Endothelial cell of umbilical vein (primary cell): ENCODE measurements around the gene RABGAP1.

Experiments
- CTCF ChIP-seq, 2 donors: IDR thresholded peaks; 1 replicate in 1 of 2; 2 replicates in 1 of 2; pipeline ENCODE4 v1.5.1; 2011; ENCODE audit warnings: low read length in 2 of 2, mild to moderate bottlenecking in 2 of 2, moderate library complexity in 2 of 2, control low read depth in 1 of 2, inconsistent platforms in 1 of 2, low read depth in 1 of 2; ENCODE audit not compliant: insufficient read depth in 1 of 2; ENCODE audit errors: extremely low read depth in 1 of 2
- EZH2 ChIP-seq: IDR thresholded peaks from 2 replicates; pipeline ENCODE4 v1.6.1; 2012; ENCODE audit warnings: borderline replicate concordance, low read depth, mild to moderate bottlenecking, moderate library complexity, low read length, inconsistent platforms; ENCODE audit not compliant: severe bottlenecking
- FOS ChIP-seq: IDR thresholded peaks from 2 replicates; pipeline ENCODE4 v1.6.1; 2011; ENCODE audit warnings: mild to moderate bottlenecking, low read length, moderate library complexity, borderline replicate concordance; ENCODE audit not compliant: insufficient read depth
- GATA2 ChIP-seq: IDR thresholded peaks from 2 replicates; pipeline ENCODE4 v1.7.0; 2011; ENCODE audit warnings: low read depth, mild to moderate bottlenecking, moderate library complexity, mixed read lengths, low read length; ENCODE audit not compliant: insufficient read length, insufficient read depth
- JUN ChIP-seq: IDR thresholded peaks from 2 replicates; pipeline ENCODE4 v1.6.1; 2011; ENCODE audit warnings: borderline replicate concordance, low read depth; ENCODE audit not compliant: insufficient read length, insufficient read depth
- MYC ChIP-seq: IDR thresholded peaks from one replicate; pipeline ENCODE4 v1.6.1; 2011; ENCODE audit warnings: mild to moderate bottlenecking, low read depth, low read length
- POLR2A ChIP-seq: IDR thresholded peaks from 2 replicates; pipeline ENCODE4 v1.6.1; 2012; ENCODE audit warnings: low read depth, mild to moderate bottlenecking, control low read depth, low read length
- POLR2AphosphoS5 ChIP-seq: IDR thresholded peaks from 2 replicates; pipeline ENCODE4 v1.6.1; 2012; ENCODE audit warnings: low read depth, mild to moderate bottlenecking, control low read depth, low read length, moderate library complexity; ENCODE audit not compliant: insufficient read depth
- TF ChIP-seq, protein P1 (sequence below): IDR thresholded peaks from 2 replicates; pipeline ENCODE4 v1.6.1; 2011; ENCODE audit not compliant: insufficient read depth, insufficient read length

DNA sequence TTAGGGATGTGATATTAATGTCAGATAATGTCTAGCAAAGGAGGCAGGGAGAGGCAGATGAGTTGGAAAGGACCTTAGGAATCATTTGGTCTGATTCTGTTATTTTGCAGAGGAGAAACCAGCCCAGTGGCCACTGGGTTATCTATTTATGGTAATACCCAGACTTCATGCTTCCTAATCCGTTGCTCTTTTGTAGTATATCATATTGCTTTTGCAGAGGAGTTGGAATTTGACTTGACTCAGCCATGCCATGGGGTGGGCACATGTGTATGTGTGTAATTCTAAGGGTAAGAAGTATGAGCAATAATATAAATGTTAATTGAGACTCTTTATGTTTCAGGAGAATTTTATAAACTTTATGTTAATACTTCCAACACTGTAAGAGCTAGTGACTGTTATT lies 100.0 kb downstream of the RABGAP1 start:
- TF ChIP-seq CTCF (IDR thresholded peaks at IDR 0.05; ENCODE audit: extremely low read depth in 1 of 2, insufficient read depth in 1 of 2, low read depth in 1 of 2, low read length in 2 of 2): no peak
- TF ChIP-seq POLR2AphosphoS5: no peak
- TF ChIP-seq EZH2: no peak
- TF ChIP-seq POLR2A: no peak
- no peak for TF ChIP-seq FOS
- TF ChIP-seq MYC: no peak
- no peak for TF ChIP-seq GATA2
- TF ChIP-seq, protein P1, sequence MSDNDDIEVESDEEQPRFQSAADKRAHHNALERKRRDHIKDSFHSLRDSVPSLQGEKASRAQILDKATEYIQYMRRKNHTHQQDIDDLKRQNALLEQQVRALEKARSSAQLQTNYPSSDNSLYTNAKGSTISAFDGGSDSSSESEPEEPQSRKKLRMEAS: no peak
- TF ChIP-seq JUN: no peak
